ENCODE measurements around the gene PPP1R16B.

Gene PPP1R16B

GRCh38 chr20:38880952-38881735 is 75.6 kb downstream of the PPP1R16B start:
- DNase-seq = no peak

DNA sequence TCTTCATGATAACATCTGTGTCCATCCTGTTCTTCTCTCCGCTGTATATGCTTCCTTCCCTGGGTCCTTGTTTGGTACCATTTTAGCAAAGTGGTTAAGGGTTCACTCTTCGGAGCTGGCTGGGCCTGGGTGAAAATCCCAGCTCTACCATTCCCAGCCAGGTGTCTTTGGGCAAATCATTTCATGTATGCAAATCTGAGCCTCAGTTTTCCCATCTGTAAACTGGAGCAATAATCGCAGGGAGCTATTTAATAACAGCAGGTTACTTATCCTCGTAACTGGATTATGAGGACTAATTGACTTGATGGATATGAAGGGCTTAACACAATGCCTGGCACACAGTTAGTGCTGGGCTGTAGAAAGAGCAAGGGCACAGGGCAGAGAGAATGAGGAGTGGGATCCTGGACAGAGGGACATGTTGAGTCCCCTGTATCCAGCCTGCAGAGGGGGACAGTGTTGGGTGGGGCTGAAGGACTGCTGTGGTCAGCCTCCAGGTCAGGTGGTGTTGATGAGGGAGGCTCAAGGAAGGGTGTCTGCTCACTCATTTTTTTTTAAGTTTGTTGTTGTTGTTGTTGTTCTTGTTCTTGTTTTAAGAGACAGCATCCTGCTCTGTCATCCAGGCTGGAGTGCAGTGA is 76.4 kb downstream of the PPP1R16B start:
- no peak for DNase-seq

- no peak for DNase-seq
Measured at GRCh38 chr20:38882600-38882999, 77.1 kb downstream of the PPP1R16B start.

- no peak for DNase-seq
Measured at GRCh38 chr20:38883081-38883980, 77.8 kb downstream of the PPP1R16B start.

- no peak for DNase-seq
Measured at GRCh38 chr20:38883981-38884733, 78.7 kb downstream of the PPP1R16B start.

GRCh38 chr20:38885357-38885756 is 79.9 kb downstream of the PPP1R16B start:
- no peak for DNase-seq

GRCh38 chr20:38888059-38888831 is 82.7 kb downstream of the PPP1R16B start:
- DNase-seq = no peak

GRCh38 chr20:38889050-38889449 is 83.6 kb downstream of the PPP1R16B start:
- DNase-seq = no peak

GRCh38 chr20:38889792-38890496 is 84.4 kb downstream of the PPP1R16B start:
- DNase-seq = peak; percentile 36

DNA sequence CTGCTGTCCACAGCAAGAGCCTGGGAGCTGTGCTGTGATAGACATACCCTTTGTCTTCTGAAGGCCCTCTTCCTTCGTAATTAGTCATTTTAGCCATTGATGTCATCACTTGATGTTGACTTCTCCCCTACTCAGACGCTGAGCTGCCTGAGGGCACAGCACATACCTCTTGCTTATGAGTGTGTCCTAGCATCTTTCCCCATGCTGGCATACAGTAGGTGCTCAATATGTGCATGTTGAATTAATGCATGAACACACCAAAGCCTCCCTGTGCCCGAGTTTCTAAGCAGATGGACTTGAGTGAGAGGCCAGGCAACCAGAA is 85.0 kb downstream of the PPP1R16B start:
- no peak for DNase-seq

DNA sequence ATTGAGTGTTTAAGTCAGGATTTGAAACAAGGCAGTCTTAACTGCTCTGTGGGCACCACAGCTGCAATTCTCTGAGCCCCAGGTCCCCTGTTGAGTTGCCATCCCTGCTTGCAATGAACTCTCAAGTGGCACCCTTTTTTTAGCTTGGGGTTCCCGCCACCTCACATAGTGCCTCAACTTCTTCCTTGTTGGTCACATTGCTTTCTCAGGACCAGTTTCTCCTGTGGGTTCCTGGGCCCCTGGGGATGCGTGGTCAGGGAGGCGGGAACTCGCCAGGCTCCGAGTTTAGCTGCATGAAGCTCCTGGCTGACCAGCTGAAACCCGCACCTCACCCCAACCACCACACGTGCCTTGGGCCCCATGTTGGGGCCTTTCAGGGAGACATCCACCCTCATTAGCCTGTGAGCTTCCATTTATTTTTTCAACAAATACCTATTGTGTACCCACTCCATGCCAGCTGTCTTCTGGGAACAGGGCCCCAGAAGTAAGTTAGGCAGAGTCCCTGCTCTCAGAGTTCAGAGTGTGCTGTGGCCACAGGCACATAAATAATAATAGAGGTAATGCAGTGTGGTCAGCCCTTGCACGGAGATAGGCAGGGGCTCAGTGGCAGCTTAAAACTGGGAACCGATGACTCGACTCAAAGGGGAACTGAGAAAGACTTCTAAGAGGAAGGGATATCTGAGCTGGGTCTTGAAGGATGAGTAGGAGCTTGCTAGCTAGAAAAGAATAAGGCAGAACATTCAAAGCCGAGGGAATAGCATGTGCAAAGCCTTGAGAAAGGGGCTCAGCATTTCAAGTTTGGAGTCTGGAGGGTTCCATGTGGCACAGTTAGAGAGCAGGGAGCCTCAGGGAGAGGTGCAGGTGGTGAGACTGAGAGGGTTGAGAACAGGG is 86.8 kb downstream of the PPP1R16B start:
- DNase-seq = no peak

- DNase-seq = no peak
Measured at GRCh38 chr20:38893056-38893564, 87.6 kb downstream of the PPP1R16B start.

- peak; percentile 76 for DNase-seq
Measured at GRCh38 chr20:38893565-38894090, 88.1 kb downstream of the PPP1R16B start.

DNA sequence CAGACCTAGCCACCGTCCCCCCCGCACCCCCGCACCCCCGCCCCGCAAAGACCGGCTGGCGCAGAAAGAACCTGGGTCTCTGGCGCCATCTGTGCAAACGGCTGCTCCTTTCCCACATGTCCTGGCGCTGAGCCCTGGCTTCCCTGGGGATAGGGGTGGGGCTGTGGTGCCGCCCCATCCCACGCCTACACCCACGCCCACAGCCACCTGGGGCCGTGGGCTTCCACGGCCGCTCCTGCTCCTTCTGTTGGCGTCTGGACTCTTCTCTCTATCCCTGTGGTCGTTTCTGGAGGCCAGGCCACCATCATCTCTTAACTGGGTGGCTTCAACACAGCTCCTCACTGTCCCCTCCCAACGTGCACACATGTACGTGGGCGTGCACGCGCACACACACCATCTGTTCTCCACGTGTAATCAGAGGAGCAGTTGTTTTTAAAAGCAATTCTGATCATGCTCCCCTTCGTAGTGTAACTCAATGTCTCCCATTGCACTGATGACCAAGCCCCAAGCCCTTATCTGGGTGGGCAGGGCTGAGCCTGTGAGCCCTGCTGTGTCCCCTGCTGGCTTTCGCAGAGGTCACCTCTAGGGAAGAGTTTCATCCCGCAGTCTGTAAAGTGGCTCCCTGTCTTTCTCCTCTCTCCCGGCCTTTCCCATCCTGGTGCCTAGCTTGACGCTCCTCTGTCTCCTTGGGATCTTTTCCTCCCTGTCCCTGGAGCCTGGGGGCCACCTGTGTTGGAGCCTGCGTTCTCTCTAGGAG is 88.8 kb downstream of the PPP1R16B start:
- no peak for DNase-seq

GRCh38 chr20:38895098-38895949 is 89.8 kb downstream of the PPP1R16B start:
- DNase-seq = no peak

DNA sequence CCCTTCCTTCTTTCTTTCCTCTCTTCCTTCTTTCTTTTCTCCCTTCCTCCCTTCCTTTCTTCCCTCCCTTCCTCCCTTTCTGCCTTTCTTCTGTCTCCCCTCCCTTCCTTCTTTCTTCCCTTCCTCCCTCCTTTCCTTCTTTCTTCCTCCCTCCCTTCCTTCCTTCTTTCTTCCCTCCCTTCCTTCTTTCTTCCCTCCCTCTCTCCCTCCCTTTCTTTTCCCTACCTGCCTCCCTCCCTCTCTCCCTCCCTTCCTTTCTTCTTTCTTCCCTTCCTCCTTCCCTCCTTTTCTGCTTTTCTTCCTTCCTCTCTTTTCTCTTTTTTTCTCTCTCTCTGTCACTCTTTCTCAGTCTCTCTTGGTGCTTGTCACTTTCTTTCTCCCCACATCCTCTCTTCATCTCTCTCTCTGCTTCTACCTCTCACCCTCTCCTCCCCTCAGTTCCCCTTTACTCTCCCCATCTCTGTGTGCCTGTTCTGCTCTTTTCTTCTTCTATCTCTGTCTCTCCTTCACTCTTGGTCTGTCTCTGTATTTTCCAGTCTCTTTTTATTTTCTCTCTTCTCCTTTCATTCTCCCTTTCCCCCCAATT is 90.6 kb downstream of the PPP1R16B start:
- no peak for DNase-seq

GRCh38 chr20:38897267-38897666 is 91.8 kb downstream of the PPP1R16B start:
- DNase-seq = no peak

- no peak for DNase-seq
Measured at GRCh38 chr20:38900606-38901005, 95.1 kb downstream of the PPP1R16B start.

Measured in OCI-M1 (cell line).